BJ (cell line): ENCODE results near the gene RMDN3. TPM values are rescaled to one million over a fixed set of nuclear protein-coding genes. Genes with fewer than 3 reads are reported as not detected.

Experiments
- CTCF ChIA-PET: fragments of 350-600 bp; formaldehyde crosslinking; extraction: SDS; loops from one replicate; lab custom pipeline; 2021; ENCODE audit warnings: antibody characterized with exemption, inconsistent platforms; lab: Yijun Ruan, JAX
- POLR2A ChIA-PET: fragments of 300-600 bp; sonication (Branson Sonifier 250); formaldehyde crosslinking; extraction: SDS; loops from one replicate; lab custom pipeline; 2021; ENCODE audit warnings: antibody characterized with exemption; lab: Charles Lee
- DNase-seq: peaks from one replicate; pipeline ENCODE4 v3.0.0-alpha.2; 2011; ENCODE audit warnings: low read depth
- H3K27me3 ChIP-seq: 2 replicates; pipeline ENCODE4 v1.6.0; 2011; ENCODE audit warnings: low read length; ENCODE audit not compliant: control insufficient read depth, insufficient read depth
- H3K36me3 ChIP-seq: 2 replicates; pipeline ENCODE4 v1.5.1; 2011; ENCODE audit warnings: low read length; ENCODE audit not compliant: control insufficient read depth, insufficient read depth
- H3K4me3 ChIP-seq: 2 replicates; pipeline ENCODE4 v1.5.1; 2011; ENCODE audit warnings: low read depth, mild to moderate bottlenecking, control low read depth, low read length
- polyA plus RNA-seq: library from polyadenylated mRNA; depleted of rRNA; stranded (reverse); fragments of >200 nt; gene quantifications from 2 replicates; pipeline ENCODE4 v1.2.3, GENCODE V29; 2011
- TF ChIP-seq, protein P1 (sequence below): IDR thresholded peaks from 2 replicates; pipeline ENCODE4 v1.5.1; 2011; ENCODE audit warnings: low read depth, mild to moderate bottlenecking, control low read depth, inconsistent platforms, low read length, moderate library complexity; ENCODE audit not compliant: insufficient read depth

Gene RMDN3
- polyA plus RNA-seq, 1 experiment: 28.3 TPM

DNA sequence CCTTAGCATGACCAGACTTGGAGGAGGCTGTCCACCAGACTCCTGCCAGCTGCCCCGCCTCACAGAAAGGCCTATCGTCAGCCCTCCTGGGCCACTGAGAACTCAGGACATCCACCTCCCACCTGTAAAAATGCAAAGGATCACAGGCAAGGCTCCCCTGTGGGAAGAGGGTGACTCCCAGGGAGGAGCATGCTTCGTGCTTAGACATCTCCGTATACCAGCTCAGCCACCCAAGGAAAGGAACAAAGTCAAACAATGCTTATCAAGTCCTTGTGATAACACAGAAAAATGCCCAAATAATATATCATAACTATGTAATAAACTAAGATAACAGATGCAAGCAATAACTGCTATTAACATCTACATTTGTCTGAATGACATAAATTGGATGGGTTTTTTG is 4.2 kb downstream of the RMDN3 start:
- Histone ChIP-seq H3K36me3 (peaks cover 3% of the 10 kb centered on the region), H3K27me3 (no peaks in the 10 kb centered on the region), H3K4me3 (no peak overlapping the region)
- ChIA-PET POLR2A (no interaction called here), CTCF (interaction anchor here (1.1 to 1.2 kb wide), 2 partner anchors 15 to 108 kb away, joined by 3 read pairs; no protein-coding TSS in a partner anchor)
- no peak for DNase-seq
- TF ChIP-seq, protein P1, sequence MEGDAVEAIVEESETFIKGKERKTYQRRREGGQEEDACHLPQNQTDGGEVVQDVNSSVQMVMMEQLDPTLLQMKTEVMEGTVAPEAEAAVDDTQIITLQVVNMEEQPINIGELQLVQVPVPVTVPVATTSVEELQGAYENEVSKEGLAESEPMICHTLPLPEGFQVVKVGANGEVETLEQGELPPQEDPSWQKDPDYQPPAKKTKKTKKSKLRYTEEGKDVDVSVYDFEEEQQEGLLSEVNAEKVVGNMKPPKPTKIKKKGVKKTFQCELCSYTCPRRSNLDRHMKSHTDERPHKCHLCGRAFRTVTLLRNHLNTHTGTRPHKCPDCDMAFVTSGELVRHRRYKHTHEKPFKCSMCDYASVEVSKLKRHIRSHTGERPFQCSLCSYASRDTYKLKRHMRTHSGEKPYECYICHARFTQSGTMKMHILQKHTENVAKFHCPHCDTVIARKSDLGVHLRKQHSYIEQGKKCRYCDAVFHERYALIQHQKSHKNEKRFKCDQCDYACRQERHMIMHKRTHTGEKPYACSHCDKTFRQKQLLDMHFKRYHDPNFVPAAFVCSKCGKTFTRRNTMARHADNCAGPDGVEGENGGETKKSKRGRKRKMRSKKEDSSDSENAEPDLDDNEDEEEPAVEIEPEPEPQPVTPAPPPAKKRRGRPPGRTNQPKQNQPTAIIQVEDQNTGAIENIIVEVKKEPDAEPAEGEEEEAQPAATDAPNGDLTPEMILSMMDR: no peak

DNA sequence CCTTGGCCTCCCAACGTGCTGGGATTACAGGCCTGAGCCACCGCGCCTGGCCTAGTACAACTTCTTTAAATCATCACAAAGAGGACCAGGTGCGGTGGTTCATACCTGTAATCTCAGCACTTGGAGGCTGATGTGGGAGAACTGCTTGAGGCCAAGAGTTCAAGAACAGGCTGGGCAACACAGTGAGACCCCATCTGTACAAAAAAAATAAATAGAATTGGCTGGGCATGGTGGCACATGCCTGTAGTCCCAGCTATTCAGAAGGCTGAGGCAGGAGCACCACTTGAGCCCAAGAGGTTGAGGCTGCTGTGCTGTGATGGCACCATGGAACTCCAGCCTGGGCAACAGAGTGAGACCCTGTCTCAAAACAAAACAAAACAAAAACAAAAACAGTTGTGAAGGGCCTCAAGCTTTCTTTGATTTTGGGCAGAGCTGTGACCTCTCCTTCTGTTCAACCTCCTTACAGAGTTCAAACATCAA is 5.9 kb downstream of the RMDN3 start:
- no peak for DNase-seq
- Histone ChIP-seq H3K36me3 (peaks cover 5% of the 10 kb centered on the region), H3K27me3 (no peaks in the 10 kb centered on the region), H3K4me3 (no peak overlapping the region)
- ChIA-PET CTCF (no interaction called here), POLR2A (no interaction called here)
- TF ChIP-seq, protein P1: no peak

DNA sequence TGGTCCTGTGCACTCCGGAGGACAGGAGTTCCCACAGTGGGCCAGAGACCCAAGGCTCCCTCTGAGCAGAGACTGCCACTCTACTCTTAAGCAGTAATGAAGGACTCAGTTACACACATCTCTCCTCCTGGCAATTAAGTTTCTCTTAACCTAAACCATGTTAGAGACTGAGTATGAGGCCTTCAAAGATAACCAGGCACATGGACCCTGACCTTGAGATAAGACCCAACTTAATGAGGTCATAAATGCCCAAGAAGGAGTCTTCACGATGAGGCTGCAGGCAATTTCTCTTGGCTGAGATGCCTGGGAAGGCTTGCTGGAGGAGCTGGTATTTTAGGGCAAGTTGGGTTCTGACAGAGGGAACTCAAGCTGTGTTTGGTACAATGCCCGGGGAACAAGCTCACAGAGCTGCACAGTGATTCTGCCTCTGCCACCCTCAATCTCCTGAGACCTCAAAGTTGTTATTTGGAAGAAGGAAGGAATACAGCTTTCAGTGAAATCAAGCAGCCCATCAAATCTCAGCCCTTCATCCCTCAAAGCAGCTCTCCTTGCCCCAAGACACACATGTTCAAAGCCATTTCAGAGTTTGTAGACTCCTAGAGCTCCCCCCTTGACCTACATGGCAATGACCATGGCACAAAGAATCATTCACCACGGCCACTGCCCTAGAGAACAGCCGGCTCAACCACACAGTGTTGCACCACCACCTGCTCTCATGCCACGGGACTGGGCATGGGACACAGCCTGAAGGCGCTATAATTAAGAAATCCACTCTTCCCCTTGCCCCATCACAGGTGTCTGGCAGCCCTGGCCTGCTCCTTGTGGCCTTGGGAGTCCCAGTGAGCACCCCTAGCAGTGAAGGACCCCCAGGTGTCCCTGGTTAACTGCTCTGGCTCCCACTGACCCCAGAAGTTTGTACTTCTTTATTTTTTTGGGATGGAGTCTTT is 7.1 kb downstream of the RMDN3 start:
- Histone ChIP-seq H3K36me3 (peaks cover 7% of the 10 kb centered on the region), H3K4me3 (no peak overlapping the region), H3K27me3 (no peaks in the 10 kb centered on the region)
- TF ChIP-seq, protein P1: no peak
- DNase-seq: no peak
- ChIA-PET CTCF (interaction anchor here (1.1 to 1.9 kb wide), 3 partner anchors 13 to 20 kb away, joined by 3 to 6 read pairs (median 4); no protein-coding TSS in a partner anchor), POLR2A (no interaction called here)

DNA sequence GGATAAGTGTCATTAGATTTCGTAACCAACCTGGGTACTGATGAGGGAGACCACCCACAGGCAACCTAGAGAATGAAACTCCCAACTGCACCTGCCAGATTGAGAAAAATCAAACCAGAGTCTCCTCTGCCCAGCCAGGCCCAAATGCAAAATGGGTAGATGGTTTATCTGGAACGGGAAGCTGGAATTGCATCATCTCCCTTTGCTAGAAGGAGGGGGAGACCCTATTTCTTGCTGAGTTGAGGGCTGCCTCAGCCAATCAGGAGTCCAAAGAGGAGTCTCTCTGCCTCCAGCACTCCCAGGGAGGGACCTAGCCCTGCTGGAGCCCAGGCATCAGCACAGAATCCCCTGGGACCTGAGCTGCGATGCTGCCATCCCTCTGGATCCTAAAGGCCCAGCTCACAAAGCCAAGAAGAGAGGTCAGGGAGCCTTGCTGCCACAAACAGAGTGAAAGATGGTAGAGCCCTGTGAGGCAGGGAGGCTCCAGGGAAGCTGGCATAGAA is 8.1 kb downstream of the RMDN3 start:
- Histone ChIP-seq H3K4me3 (no peak overlapping the region), H3K27me3 (no peaks in the 10 kb centered on the region), H3K36me3 (peaks cover 7% of the 10 kb centered on the region)
- TF ChIP-seq, protein P1: no peak
- no peak for DNase-seq
- ChIA-PET POLR2A (no interaction called here), CTCF (interaction anchor here (1.0 to 1.9 kb wide), 4 partner anchors 16 to 157 kb away, joined by 3 to 6 read pairs (median 4); no protein-coding TSS in a partner anchor)

DNA sequence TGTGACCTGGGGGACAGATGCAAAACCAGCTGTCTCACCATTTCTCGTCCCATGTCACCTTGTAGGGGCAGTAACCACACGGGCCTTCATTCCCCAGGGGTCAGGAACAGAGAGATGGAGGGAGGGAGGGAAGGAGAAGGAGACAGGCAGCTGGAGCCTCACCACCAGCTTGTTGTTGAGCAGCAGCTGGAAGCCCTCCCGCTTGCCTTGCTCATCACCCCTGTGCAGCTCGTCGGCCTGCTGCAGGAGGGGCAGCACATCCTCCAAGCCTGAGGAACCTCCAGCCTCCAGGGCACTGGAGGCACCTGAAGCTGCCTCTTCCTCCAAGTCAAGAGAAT is 10.3 kb downstream of the RMDN3 start:
- ChIA-PET CTCF (interaction anchor here (0.6 to 2.1 kb wide), 8 partner anchors 12 to 151 kb away, joined by 3 to 10 read pairs (median 4); partner anchors contain the start of gene VPS18), POLR2A (no interaction called here)
- DNase-seq: no peak
- peaks cover 9% of the 10 kb centered on the region for H3K36me3 ChIP-seq
- no peak overlapping the region for H3K4me3 ChIP-seq
- TF ChIP-seq, protein P1: no peak
- H3K27me3 ChIP-seq: no peaks in the 10 kb centered on the region
